MCF 10A (cell line): ENCODE results near the gene DARS1. TPM values are rescaled to one million over a fixed set of nuclear protein-coding genes. Genes with fewer than 3 reads are reported as not detected.

Source experiments
- BruUV-seq: library from RNA; stranded (reverse); fragments of 400-500 nt; replicated peaks from 2 replicates; lab custom pipeline; 2021; lab: Mats Ljungman, UMichigan
- CTCF ChIA-PET: fragments of 300-600 bp; sonication (Branson Sonifier 250); formaldehyde crosslinking; extraction: SDS; loops from one replicate; lab custom pipeline; 2021; ENCODE audit warnings: antibody characterized with exemption, inconsistent platforms; lab: Yijun Ruan, JAX
- POLR2A ChIA-PET: fragments of 300-600, 350-650 bp; sonication (Branson Sonifier 250); formaldehyde crosslinking; extraction: SDS; loops from one replicate; lab custom pipeline; 2020; ENCODE audit warnings: antibody characterized with exemption, inconsistent platforms; lab: Yijun Ruan, JAX
- DNase-seq: peaks from one replicate; pipeline ENCODE4 v3.0.0-alpha.2; 2018; ENCODE audit not compliant: unreplicated experiment
- H3K27ac Mint-ChIP-seq: one replicate; pipeline ENCODE4 v1.8.0; 2022; ENCODE audit warnings: mild to moderate bottlenecking, low read depth, mixed read lengths; ENCODE audit not compliant: unreplicated experiment
- H3K27me3 Mint-ChIP-seq: one replicate; pipeline ENCODE4 v1.8.0; 2022; ENCODE audit warnings: mixed read lengths; ENCODE audit not compliant: insufficient read depth, unreplicated experiment
- H3K36me3 Mint-ChIP-seq: one replicate; pipeline ENCODE4 v1.8.0; 2022; ENCODE audit warnings: mild to moderate bottlenecking, moderate library complexity, mixed read lengths; ENCODE audit not compliant: insufficient read depth, unreplicated experiment
- H3K4me1 Mint-ChIP-seq: one replicate; pipeline ENCODE4 v1.8.0; 2022; ENCODE audit warnings: mixed read lengths; ENCODE audit not compliant: insufficient read depth, unreplicated experiment
- H3K4me3 Mint-ChIP-seq: one replicate; pipeline ENCODE4 v1.8.0; 2022; ENCODE audit warnings: mild to moderate bottlenecking, moderate library complexity, mixed read lengths; ENCODE audit not compliant: unreplicated experiment
- H3K9me3 Mint-ChIP-seq: one replicate; pipeline ENCODE4 v1.8.0; 2022; ENCODE audit warnings: mixed read lengths; ENCODE audit not compliant: unreplicated experiment
- intact Hi-C: fragments of 100-400 bp; cut with micrococcal nuclease; formaldehyde crosslinking; loops from 2 replicates; pipeline ENCODE4 v1.14.1; 2022
- total RNA-seq: library from RNA; stranded (reverse); gene quantifications from 2 replicates; pipeline ENCODE4 v1.2.3, GENCODE V29; 2022
- TF ChIP-seq, protein P1 (sequence below): fragments of 200-600 bp; IDR thresholded peaks from one replicate; pipeline ENCODE4 v1.8.0; 2022; ENCODE audit warnings: antibody characterized with exemption, mild to moderate bottlenecking; ENCODE audit not compliant: unreplicated experiment

Gene DARS1
- total RNA-seq, 1 experiment from 2014 or later = 66.5 TPM

DNA sequence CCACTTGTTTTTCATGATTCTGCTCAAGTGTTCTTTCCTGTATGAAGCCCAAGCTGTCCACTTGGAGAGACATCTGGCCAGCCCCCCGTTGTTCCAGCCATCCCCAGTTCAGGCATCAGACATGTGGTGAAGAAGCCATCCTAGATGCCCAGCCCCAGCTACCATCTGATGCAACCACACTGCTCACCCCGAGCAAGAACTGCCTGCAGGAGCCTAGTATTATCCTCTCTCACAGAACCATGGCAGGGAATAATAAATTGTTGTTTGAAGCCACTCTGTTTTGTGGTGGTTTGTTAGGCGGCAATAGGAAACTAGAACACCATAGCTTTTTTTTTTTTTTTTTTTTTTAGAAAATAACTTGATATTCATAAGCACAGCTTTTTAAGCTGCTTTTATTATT lies 19.5 kb upstream of the DARS1 start:
- intact Hi-C loops = no loop called here
- TF ChIP-seq, protein P1, sequence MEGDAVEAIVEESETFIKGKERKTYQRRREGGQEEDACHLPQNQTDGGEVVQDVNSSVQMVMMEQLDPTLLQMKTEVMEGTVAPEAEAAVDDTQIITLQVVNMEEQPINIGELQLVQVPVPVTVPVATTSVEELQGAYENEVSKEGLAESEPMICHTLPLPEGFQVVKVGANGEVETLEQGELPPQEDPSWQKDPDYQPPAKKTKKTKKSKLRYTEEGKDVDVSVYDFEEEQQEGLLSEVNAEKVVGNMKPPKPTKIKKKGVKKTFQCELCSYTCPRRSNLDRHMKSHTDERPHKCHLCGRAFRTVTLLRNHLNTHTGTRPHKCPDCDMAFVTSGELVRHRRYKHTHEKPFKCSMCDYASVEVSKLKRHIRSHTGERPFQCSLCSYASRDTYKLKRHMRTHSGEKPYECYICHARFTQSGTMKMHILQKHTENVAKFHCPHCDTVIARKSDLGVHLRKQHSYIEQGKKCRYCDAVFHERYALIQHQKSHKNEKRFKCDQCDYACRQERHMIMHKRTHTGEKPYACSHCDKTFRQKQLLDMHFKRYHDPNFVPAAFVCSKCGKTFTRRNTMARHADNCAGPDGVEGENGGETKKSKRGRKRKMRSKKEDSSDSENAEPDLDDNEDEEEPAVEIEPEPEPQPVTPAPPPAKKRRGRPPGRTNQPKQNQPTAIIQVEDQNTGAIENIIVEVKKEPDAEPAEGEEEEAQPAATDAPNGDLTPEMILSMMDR = no peak
- H3K36me3 Mint-ChIP-seq = no peaks in the 10 kb centered on the region
- H3K4me1 Mint-ChIP-seq = peaks cover 9% of the 10 kb centered on the region
- POLR2A ChIA-PET = interaction anchor here (1.1 to 1.3 kb wide), 2 partner anchors 16 to 20 kb away, joined by 3 to 4 read pairs; partner anchors contain the start of gene DARS1
- no TSS peak for BruUV-seq
- H3K27me3 Mint-ChIP-seq = no peaks in the 10 kb centered on the region
- no peak for DNase-seq
- H3K4me3 Mint-ChIP-seq = no peak overlapping the region
- no peak overlapping the region for H3K27ac Mint-ChIP-seq
- H3K9me3 Mint-ChIP-seq = no peaks in the 10 kb centered on the region
- CTCF ChIA-PET = interaction anchor here (0.6 to 2.0 kb wide), 4 partner anchors 11 to 222 kb away, joined by 4 to 5 read pairs (median 4); no protein-coding TSS in a partner anchor

- H3K27ac Mint-ChIP-seq = no peak overlapping the region
- no peaks in the 10 kb centered on the region for H3K9me3 Mint-ChIP-seq
- no peaks in the 10 kb centered on the region for H3K36me3 Mint-ChIP-seq
- no peaks in the 10 kb centered on the region for H3K4me1 Mint-ChIP-seq
- no peak for DNase-seq
- H3K27me3 Mint-ChIP-seq = no peaks in the 10 kb centered on the region
- ChIA-PET POLR2A (no interaction called here), CTCF (interaction anchor here (0.7 kb wide), 1 partner anchor 125 kb away, joined by 3 read pairs; no protein-coding TSS in a partner anchor)
- BruUV-seq = no TSS peak
- TF ChIP-seq, protein P1 = no peak
- H3K4me3 Mint-ChIP-seq = no peak overlapping the region
- intact Hi-C loops = no loop called here
Observed at GRCh38 chr2:136001131-136001530, 15.7 kb upstream of the DARS1 start.

DNA sequence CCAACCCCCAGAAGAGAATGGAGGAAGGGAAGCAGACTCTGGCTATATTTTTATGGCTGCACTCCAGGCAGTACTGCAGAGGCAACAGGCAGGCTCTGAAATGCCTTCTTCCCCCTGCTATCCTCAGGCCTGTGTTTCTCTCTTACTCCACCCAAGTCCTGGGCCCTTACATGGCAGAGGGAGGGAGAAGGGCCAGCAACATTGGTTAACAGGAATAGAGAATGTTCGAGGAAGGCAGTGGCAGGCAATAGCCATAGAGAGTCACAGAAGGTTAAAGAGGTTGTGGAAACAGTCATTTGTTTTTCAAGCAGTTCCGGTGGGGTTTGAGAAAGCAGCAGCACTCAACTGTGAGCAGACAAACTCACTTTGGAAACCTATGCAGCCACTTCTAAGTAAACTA lies 15.1 kb upstream of the DARS1 start:
- TF ChIP-seq, protein P1 = no peak
- no peaks in the 10 kb centered on the region for H3K4me1 Mint-ChIP-seq
- H3K27ac Mint-ChIP-seq = no peak overlapping the region
- no peaks in the 10 kb centered on the region for H3K9me3 Mint-ChIP-seq
- H3K36me3 Mint-ChIP-seq = no peaks in the 10 kb centered on the region
- H3K27me3 Mint-ChIP-seq = no peaks in the 10 kb centered on the region
- no TSS peak for BruUV-seq
- intact Hi-C loops = no loop called here
- DNase-seq = no peak
- ChIA-PET POLR2A (no interaction called here), CTCF (no interaction called here)
- H3K4me3 Mint-ChIP-seq = no peak overlapping the region

DNA sequence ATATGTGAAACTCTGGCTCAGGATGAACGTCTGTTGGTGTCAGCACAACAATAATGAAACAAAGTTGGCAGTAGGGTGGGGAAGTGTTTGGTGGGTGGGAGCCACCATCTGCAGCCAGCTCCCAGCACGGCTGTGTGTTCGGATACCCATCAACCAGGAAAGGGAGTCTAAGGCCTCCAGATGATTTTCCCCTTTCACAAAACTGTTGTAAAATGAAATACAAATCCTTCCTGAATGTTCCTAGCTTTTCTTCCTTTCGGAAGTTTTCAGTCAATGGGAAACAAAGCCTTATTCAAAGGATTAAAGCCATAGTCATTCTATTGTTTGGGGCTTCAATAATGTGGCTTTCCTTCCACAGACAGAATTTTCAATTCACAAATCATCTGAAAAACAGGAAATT lies 14.5 kb upstream of the DARS1 start:
- Mint-ChIP-seq H3K27ac (no peak overlapping the region), H3K4me3 (no peak overlapping the region), H3K9me3 (no peaks in the 10 kb centered on the region), H3K4me1 (no peaks in the 10 kb centered on the region), H3K27me3 (no peaks in the 10 kb centered on the region), H3K36me3 (no peaks in the 10 kb centered on the region)
- no peak for DNase-seq
- TF ChIP-seq, protein P1 = no peak
- no TSS peak for BruUV-seq
- intact Hi-C loops = no loop called here
- ChIA-PET POLR2A (no interaction called here), CTCF (interaction anchor here (1.4 kb wide), 1 partner anchor 86 kb away, joined by 3 read pairs; no protein-coding TSS in a partner anchor)
